GM13976 (cell line): Measurements from ENCODE around the gene GLYR1.
"Not testable (repeated sequence)": the region's sequence is repeated elsewhere in the genome, so short reads cannot be mapped to it uniquely, and the experiment has no call there.

Experiments
- DNase-seq: peaks from one replicate; pipeline ENCODE4 v3.0.0; 2012; ENCODE audit warnings: low spot score
- in situ Hi-C: fragments of 300-500 bp; cut with MboI; formaldehyde crosslinking; loops from one replicate; pipeline ENCODE4 v1.12.0; 2022; ENCODE audit warnings: low sequenced_read_pairs, mixed read lengths, inconsistent platforms; ENCODE audit not compliant: unreplicated experiment
- TF ChIP-seq, protein P1 (sequence below): IDR thresholded peaks from 2 replicates; pipeline ENCODE4 v1.5.1; 2012; ENCODE audit warnings: borderline replicate concordance, mild to moderate bottlenecking; ENCODE audit not compliant: insufficient read depth; ENCODE audit errors: extremely low read depth, missing control alignments, control extremely low read depth

Gene GLYR1

GRCh38 chr16:4846901-4847773 is at the start of gene GLYR1, which contains the start of gene UBN1:
Gene GLYR1 (minus strand): TSS chr16:4847288. CDS start chr16:4847265, 23 bp downstream.
Gene UBN1 (plus strand): TSS chr16:4847481. CDS start chr16:4852918, 5,437 bp downstream.
- DNase-seq, result peak; percentile 99
- TF ChIP-seq, protein P1, sequence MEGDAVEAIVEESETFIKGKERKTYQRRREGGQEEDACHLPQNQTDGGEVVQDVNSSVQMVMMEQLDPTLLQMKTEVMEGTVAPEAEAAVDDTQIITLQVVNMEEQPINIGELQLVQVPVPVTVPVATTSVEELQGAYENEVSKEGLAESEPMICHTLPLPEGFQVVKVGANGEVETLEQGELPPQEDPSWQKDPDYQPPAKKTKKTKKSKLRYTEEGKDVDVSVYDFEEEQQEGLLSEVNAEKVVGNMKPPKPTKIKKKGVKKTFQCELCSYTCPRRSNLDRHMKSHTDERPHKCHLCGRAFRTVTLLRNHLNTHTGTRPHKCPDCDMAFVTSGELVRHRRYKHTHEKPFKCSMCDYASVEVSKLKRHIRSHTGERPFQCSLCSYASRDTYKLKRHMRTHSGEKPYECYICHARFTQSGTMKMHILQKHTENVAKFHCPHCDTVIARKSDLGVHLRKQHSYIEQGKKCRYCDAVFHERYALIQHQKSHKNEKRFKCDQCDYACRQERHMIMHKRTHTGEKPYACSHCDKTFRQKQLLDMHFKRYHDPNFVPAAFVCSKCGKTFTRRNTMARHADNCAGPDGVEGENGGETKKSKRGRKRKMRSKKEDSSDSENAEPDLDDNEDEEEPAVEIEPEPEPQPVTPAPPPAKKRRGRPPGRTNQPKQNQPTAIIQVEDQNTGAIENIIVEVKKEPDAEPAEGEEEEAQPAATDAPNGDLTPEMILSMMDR, result no peak
- in situ Hi-C loops, result no loop called here

GRCh38 chr16:4896761-4897160 is 49.7 kb upstream of the GLYR1 start:
- DNase-seq, in situ Hi-C loops: not testable (repeated sequence)

GRCh38 chr16:4895366-4895765 is 48.3 kb upstream of the GLYR1 start:
- in situ Hi-C loops, result no loop called here
- TF ChIP-seq, protein P1, result no peak
- DNase-seq, result no peak

DNA sequence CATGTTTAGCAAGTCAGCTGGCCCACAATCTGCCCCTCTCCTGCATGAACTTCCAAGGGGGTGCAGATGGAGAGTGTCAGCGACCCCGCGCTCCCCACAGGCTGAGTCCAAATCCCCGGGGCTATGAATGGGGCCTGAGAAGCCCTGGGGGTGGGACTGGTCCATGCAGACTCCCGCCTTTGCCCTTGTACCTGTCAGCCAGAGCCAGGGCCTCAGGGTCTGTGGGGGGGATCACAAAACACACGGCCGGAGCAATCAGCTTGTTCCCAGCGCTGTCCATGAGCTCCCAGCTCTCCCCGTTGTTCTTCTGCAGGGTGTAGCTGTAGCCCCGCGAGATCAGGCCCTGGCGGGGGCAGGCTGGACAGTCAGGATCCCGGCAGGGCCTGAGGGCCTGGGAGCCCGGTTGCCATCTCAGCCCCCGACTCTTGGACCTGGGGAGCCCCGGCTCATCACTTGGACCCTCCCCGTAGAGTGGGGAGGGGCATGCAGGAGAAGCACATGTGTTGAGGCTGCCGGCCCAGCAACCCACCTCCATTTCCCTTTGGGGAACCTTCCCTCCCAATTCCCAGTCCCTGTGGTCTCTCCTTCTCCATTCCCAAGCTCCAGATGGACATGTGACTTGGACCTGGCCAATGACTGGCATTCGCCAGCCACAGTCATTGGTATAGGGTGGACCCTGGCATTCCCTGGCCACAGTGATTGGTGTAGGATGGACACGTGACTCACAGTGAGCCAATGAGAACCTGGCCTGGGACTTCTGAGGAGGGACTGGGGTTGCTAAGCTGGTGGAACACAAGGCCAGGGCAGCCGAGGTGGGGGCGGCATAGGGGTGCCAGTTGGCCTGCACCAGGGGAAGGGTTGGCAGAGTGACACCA is 47.4 kb upstream of the GLYR1 start:
- in situ Hi-C loops, result no loop called here
- TF ChIP-seq, protein P1, result no peak
- no peak for DNase-seq

GRCh38 chr16:4893103-4893862 is 46.2 kb upstream of the GLYR1 start:
- TF ChIP-seq, protein P1, result no peak
- no peak for DNase-seq
- in situ Hi-C loops, result no loop called here

DNA sequence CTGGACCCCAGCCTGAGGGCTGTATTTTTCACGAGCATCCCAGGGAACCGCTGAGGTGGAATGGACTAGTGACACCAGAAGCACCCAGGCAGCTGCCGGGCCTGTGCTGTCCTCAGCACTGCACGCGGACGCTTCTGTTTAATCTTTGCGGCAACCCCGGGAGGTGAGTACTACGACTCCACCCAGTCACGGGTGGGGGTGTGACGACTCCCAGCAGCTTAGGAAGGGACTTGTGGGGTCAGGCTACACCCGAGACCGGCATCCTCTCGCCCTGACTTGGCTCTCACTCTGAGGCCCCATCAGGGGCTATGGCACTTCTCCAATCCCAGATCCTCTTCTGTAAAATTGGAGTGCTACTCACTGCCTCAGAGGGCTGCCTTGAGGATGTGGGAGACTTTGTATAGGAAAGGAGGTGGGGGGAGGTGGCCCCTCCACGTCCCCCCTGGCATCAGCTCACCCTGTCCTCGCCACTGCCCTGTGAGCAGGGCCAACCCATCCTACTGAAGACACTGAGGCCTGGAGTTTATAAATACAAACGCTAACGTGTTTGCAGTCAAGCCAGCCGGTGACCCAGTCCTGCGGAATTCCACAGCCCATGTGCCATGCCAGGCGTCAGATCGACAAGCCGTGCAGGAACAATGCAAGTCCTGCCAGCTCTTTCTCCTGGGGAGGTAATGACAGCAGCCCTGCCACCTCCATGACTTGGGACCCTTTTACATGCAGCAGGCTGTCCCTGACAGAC is 45.4 kb upstream of the GLYR1 start:
- DNase-seq, result no peak
- in situ Hi-C loops, result no loop called here
- TF ChIP-seq, protein P1, result no peak
